ENCODE results near the gene ATG14.

DNA sequence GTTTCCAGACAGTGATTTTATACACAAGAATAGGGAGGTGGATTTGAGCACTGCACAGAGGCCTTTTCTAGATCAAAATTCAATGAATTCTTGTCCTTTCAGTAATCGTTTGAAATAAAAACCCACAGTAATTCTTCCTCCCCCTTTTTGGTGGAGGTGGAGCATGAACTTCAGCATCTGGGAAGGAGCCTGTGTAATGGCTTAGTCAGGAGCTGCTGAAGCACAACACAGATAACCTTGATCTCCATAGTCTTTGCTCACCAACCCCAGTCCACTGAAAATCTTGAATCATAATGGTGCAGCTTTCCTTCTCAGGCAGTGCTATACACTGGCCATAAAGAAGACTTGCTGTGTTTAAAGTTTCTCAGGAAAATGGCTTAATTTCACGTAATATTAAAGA lies 35.2 kb upstream of the ATG14 start:
- TF ChIP-seq YY1 (IDR thresholded peaks at IDR 0.05; ENCODE audit: insufficient read depth, insufficient read length) (no peak), ZNF274 (IDR thresholded peaks at IDR 0.05; ENCODE audit: low read depth, low read length) (no peak)

Data from NT2/D1 (cell line).